ENCODE data around the gene NOXA1.

- TF ChIP-seq CTCF (optimal IDR thresholded peaks at IDR 0.05 in 1 of 3, IDR thresholded peaks at IDR 0.05 in 1 of 3, conservative IDR thresholded peaks at IDR 0.05 in 1 of 3; ENCODE audit: extremely low read depth in 1 of 3, insufficient read depth in 2 of 3, low read length in 3 of 3) = no peak
- no peak for TF ChIP-seq EZH2 (IDR thresholded peaks at IDR 0.05; ENCODE audit: low read length)
Observed at GRCh38 chr9:137435980-137436760, 13.0 kb downstream of the NOXA1 start.

Data from keratinocyte (primary cell).